Measurements from ENCODE around the gene JAK2.
A peak's percentile ranks its signal among the peaks of the same experiment; 100 is the strongest.
"Not testable (repeated sequence)": the region's sequence is repeated elsewhere in the genome, so short reads cannot be mapped to it uniquely, and the experiment has no call there.

The JAK2 gene

DNA sequence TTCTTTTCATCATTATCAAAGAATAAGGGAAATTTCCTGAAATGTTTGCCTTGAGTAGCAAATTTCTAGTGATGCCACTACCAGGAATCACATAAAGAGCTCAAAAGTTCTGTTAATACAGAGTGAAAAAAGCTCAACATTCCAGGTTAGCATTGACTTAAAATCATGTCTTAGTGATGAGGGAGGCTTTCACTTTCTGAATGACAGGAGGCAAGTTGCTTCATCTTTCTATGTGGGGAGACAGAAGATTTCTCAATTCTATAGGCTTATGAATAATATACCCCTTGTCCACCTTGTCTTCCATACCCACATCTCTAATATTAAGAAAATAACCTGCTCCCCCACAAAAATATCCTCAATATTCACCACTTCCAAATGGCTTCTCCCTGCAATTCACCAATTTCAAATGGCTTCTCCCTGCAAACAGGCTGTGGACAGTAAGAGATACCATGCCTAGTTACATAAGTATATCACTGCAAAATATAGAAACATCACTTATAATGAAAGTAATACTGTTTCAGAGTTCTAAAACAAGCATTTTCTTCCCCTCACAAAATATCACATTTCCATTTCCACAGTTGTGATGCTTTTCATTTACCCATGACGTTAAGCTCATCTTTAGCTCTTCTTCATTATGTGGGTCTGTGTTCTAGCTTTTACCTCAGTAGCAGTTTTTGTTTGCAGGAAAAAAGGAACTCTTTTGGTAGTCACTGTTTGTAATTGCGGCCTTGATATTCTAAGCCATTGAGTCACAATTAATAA lies 2.2 kb upstream of the JAK2 start:
- DNase-seq, result no peak

DNA sequence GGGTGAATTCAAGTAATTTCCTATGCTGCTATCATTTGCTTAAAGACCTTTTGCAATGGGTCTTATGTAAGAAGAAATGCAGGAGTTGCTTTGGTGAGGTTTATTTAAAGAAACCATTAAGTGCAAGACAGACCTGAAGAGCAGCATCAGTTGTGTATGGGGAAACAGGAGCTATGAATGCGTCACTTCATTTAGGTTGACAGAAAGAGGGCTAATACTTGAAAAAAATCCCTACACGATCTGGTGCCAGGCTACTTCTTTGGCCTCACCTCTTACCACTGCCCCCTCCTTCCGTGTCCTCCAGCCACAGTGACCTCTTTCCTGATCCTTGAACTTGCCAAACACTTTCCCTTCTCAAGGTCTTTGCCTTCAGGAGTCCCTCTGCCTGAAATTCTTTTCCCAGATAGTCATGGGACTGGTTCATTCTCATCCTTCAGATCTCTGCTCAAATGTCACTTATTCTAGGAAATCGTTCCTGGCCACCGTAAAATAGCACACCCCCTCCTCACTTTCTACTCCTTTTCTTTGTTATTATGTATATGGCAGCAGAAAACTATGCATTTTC lies 1.4 kb upstream of the JAK2 start:
- DNase-seq, result no peak

DNA sequence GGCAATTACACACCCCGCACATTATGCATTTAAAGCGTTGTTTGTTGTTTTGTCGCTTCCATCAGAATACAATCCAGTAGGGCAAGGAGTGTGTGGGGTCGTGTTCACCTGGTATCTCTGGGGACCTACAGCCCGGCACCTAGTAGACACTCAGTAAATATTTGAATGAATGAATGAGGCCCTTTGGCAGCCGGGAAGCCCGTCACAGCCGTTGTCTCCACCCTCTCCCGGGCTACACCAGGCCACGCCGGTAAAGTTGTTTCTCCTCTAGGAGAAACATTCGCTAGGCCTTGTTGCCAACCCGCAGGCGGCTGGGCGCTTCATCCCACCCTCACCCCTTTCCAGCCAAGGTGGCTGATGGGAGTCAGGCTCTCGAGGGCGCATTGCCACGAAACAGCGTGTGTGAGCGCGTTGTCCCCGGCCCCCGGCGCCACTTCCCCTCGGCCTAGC lies 876 bp upstream of the JAK2 start:
- DNase-seq, result peak; percentile 51

DNA sequence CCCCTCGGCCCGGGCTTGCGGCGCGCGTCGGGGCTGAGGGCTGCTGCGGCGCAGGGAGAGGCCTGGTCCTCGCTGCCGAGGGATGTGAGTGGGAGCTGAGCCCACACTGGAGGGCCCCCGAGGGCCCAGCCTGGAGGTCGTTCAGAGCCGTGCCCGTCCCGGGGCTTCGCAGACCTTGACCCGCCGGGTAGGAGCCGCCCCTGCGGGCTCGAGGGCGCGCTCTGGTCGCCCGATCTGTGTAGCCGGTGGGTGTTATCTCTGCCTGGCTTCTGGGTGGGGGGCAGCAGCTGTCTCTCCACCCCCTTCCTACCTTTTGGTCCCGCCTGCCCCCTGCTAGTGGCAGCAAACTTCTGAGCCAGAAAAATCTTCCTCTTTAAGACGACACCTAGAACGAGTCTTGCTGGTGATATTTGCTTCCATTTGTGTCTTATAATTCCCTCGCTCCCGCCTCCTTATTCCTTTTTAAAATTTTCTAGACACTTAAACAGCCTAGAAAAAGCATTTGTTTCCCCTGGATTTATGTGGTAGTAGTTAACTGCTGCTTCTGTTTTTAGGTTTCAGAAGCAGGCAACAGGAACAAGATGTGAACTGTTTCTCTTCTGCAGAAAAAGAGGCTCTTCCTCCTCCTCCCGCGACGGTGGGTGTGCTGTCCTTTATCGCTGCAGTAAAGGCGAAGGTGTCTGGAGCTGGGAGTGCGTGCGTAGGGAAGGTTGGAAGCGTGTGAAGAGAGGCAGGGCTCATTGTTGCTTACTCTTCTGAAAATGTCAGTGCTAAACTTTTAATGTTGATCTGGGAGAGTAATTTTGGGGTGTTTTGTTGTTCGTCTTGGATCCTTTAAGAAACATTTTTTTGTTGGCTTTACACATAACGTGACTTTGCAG lies 554 bp downstream of the JAK2 start:
- peak; percentile 47 for DNase-seq

DNA sequence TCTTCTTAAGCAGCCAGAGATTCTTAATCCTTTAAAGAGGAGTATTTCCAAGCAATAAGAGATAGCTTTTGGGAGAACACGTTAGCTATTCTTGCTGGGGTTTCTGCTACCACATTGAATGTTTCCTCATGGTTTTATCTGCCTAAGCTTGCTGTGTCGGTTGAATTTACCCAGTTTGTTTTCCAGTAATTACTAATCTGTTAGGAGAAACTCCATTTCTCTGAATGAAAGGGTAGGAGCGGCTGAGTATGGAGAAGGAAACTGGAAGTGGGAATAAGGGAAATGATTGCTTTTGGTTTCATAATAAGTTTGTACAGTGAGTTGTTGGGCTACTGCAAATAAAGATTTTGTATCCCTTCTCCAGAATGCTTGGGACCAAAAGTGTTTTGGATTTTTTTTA lies 1.2 kb downstream of the JAK2 start:
- DNase-seq, result no peak

DNA sequence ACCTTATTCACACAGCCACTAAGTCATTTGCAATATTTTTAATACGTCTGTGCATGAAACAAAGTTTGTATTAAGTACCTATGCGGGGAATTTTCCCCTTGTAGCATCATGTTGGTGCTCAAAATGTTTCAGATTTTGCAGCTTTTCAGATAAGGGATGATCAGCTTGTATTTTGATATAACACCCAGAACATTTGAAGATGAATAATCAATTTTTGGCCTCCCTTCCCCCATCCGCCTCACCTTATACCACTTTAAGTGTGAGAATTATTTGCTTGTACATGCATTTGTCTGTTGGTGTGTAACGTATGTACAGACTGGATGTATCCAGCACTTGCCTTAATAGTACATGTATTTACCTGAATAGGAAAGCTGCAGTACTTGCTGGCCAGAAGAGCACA lies 1.7 kb downstream of the JAK2 start:
- DNase-seq, result no peak

DNA sequence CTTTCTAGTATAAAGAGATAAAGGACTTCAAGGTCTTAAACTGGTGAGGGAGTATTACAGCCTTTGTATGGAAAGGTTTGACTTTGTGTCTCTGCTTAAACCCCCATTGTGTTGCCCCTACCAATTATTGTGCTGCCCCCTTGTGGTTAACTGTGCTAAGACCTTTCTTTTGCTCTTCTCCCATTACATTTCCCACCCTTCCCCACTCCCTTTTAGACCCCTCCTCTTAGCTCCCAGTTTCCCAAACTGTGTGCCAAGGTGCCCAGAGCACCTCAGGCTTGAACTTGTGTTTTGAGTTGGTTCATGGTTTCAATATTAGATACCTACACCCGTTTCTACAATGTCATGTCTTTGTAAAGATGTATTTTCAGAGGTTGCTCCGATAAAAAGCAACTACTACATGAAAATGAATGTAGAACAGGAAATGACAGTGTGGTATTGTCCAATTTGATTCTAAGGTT lies 2.9 kb downstream of the JAK2 start:
- peak; percentile 50 for DNase-seq

DNA sequence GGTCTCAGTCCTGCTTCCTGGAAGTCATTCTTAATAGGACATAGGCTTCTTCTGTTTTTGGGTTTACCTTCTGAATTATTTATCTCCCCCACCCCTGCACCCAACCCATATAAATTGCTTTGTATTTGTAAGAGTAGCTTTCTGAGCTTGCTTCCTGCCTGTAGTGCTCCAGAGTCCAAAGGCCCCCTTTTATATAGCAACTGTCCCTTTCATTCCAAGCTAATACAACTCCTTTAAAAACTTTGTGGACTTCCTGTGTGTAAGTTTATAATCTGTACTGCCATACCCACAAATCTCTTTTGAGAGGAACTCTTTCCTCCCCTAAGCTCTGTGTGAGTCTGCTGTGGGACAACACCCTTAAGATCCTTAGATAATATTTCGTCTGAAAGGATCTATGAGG lies 7.8 kb downstream of the JAK2 start:
- DNase-seq, result no peak

DNA sequence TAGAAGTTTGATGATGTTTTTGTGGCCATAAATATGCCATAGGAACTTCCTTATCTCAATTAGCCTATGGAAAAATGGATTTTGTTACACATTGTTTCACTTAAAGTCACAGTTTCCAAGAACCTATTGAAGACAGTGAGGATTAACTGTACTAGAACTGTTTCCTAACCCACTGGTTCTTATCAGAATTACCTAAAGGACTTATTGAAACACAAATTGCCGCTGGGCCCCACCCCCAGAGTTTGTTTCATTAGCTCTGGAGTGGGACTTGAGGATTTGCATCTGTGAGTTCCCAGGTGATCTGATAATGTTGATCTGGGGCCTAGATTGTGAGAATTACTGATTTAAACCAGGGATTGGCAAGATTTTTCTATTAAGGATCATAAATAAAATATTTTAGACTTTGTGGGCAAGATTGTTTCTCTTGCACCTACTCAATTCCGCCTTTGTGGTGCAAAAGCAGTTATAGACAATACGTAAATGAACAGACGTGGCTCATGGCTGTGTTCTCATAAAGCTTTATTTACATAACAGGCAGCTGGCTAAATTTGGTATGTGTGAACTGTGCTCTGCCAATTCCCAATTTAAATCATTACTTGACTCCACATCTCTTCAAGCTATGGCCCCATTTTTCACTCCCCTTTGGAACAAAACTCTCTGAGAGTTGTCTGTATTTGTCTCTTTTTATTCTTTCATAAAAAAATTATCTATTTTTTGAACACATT lies 9.3 kb downstream of the JAK2 start:
- DNase-seq, result peak; percentile 88

DNA sequence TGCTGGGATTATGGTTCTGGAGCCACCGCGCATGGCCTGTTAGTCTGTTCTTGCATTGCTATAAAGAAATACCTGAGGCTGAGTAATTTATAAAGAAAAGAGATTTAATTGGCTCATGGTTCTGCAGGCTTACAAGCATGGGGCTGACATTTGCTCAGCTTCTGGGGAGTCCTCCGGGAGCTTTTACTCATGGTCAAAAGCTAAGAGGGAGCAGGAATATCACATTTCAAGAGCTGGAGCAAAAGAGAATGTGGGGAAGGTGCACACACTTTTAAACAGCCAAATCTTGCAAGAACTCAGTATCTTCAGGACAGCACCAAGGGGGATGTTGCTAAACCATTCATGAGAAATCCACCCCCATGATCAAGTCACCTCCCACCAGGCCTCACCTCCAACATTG lies 12.1 kb downstream of the JAK2 start:
- no peak for DNase-seq

DNA sequence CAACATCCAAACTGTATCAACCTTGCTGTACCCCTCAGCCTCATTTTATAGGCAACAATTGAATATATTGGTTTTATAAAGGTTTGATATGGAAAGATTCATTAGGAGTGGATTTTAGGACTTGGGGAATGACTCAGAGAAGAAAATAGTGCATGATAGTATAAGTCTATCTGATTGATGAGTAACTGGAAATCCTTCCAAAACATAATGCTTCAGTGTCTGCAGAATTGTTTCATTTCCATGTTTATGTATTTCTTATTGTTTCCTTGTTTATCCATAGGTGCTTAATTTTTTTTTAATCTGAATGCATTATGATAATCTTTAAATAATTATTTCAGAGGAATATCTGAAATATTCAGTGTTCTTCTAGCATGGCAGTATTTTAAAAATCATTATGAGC lies 12.6 kb downstream of the JAK2 start:
- DNase-seq, result no peak

DNA sequence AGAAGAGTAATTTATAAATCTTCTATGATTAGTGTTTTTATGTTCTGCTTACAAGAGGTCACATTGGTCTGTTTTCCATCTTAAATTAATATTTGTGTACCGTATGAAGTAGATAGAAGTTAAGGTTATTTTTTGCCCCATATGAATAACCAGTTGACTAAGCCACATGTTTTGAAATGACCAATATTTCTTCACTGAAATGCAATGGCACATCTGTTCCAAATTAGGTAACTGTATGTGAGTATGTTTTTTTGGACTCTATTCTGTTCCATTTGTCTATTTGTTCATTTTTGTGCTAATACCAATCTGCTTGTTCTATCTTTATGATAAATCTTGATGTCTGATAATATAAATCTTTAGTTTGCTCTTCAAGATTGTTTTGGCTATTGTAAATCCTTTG lies 17.7 kb downstream of the JAK2 start:
- DNase-seq, result no peak

DNA sequence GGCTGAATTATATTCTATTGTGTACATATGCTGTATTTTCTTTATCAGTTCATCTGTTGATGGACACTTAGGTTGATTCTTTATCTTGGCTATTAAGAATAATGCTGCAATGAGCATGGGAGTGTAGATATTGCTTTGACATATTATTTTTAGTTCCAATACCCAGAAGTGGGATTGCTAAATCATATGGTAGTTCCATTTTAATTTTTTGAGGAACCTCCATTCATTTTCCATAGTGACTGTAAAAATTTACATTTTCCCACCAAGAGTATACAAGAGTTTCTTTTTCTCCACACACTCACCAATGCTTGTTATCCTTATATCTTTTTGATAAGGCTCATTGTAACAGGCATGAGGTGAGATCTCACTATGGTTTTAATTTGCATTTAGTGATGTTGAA lies 19.4 kb downstream of the JAK2 start:
- no peak for DNase-seq

DNA sequence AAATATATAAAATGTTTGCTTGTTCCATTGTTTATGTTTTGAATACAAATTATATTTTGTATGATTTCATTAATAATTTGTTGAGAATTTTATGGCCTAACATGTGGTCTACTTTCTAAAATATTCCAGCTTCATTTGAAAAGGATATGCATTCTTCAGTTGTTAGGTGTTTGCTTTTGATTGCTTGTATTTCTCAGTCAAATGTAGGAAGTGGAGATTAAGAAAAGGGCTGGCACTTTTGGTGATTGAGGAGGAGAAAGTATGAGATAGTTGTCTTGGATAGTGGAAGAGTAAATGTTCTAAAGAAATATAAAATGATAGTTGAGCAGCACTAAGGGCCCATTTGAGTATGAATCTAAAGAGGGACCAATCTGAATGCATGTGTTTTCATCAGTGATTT lies 23.1 kb downstream of the JAK2 start:
- no peak for DNase-seq

DNA sequence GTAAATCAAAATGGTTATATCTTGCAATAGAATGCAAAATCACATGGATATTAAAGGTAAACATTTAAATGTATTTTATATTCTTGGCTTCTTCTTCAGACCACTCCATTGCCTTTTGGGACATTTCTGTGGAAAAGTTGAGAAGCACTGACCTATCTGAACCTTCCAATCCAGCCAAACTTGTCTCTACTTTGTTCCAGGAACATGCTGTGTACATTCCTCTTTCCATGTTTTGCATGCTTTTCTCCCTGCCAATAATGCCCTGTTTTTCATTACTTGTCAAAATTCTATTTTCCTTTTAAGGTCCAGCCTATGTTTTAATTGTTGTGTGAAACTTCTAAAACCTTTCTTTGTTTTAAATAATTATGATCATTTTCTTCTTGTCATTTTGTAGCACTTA lies 28.3 kb downstream of the JAK2 start:
- DNase-seq, result no peak

DNA sequence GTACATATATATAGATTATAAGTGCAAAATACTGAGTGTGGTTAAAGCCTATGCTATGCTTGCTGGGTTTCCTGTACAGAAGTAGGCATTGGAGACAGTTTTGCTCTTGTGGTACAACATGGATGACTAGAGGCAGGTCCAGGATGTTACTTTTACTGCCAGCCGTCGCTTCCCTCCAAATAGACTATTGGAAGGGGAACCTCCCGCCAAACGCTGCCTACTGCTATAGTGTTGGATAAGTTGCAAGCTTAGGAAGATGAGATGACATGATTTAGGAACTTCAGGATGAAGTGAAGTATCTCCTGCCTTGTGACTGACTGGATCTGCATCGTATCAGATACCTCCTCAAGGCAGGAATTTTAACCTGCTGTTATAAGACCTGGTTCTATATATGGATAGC lies 30.9 kb downstream of the JAK2 start:
- no peak for DNase-seq

DNA sequence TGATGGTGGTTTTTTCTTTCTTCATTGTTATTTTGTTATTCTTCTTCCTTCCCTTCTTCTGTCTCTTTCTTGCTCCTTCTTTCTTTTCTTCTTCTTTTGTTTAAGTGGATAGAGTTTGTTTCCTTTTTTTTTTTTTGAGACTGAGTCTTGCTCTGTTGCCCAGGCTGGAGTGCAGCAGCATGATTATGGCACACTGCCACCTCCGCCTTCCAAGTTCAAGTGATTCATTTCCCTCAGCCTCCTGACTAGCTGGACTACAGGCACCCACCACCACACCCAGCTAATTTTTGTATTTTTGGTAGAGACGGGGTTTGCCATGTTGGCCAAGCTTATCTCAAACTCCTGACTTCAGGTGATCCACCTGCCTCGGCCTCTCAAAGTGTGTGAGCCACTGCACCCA lies 40.3 kb downstream of the JAK2 start:
- no peak for DNase-seq

DNA sequence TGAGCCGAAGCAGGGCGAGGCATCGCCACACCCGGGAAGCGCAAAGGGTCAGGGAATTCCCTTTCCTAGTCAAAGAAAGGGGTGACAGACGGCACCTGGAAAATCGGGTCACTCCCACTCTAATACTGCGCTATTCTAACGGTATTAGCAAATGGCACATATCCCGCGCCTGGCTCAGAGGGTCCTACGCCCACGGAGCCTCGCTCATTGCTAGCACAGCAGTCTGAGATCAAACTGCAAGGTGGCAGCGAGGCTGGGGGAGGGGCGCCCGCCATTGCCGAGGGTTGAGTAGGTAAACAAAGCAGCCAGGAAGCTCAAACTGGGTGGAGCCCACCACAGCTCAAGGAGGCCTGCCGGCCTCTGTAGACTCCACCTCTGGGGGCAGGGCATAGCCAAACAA lies 46.9 kb downstream of the JAK2 start:
- not testable (repeated sequence) for DNase-seq

DNA sequence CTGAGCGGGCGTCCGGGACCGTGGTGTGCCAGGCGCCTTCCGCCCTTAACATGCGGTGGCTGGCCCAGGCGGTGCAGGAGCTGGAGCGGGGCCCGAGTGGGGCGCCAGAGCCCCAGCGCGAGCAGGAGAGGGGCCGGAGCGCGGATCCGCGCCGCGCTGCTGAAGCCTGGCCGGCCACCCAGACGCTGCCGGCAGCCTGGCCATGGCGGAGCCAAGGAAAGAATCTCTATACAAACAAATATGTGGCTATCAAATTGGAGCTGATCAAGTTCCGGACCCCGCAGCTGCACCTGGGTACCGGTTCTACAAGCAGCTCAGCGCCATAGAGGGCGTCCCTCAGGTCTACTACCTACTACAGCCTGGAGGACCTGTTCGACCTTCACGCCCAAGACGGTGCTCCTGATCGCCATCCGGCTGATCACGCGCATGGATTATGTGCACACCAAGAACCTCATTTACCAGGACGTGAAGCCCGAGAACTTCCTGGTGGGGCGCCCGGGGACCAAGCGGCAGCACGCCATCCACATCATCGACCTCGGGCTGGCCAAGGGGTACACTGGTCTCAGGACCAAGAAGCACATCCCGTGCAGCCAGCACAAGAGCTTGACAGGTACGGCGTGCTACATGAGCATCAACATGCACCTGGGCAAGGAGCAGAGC lies 55.8 kb downstream of the JAK2 start:
- no peak for DNase-seq

DNA sequence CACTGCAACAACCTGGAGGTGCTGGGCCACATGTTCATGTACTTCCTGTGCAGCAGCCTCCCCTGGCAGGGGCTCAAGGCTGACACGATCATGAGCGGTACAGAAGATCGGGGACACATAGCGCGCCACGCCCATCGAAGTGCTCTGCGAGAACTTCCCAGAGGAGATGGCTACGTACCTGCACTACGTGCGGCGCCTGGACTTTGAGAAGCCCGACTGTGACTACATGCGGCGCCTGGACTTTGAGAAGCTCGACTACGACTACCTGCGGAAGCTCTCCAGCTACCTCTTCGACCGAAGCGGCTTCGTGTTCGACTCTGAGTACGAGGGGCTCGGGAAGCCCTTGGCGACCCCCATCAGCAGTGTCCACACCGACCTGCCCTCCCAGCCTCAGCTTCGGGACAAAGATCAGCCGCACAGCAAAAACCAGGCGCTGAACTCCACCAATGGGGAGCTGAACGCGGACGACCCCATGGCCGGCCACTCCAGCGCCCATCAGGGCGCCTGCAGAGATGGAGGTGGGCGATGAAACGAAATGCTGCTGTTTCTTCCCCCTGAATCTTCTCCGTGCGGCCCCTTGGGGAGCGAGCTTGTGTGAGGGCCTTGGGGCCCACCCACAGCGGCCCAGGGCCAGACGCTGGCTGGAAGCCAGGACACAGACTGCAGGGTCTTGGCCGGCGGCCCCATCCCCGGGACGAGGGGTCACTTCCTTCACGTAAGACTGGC lies 56.5 kb downstream of the JAK2 start:
- no peak for DNase-seq

DNA sequence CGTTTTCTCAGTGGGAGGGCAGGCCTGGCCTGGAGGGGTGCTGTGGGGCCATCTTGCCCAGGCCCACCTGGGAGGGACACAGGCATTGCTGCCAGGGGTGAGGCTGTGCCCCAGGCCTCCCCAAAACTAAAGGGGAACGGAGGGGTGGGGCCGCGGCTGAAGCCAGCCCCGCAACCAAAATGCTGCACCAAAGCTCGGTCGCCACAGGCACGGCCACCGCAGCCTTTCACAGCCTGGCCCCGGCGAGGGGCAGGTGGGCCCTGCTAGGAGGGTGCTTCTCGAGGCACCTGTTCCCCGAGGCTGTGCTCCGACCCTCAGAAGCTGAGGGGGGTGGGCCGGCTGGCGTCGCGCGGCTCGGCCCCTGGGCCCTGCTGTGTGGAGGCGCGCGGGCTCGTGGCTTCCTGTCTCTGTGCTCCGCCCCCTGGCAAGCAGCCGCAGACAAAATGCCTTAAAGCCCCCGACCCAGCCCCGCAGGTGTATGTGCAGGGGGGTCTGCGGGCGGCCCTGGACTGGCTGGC lies 57.6 kb downstream of the JAK2 start:
- DNase-seq, result no peak

DNA sequence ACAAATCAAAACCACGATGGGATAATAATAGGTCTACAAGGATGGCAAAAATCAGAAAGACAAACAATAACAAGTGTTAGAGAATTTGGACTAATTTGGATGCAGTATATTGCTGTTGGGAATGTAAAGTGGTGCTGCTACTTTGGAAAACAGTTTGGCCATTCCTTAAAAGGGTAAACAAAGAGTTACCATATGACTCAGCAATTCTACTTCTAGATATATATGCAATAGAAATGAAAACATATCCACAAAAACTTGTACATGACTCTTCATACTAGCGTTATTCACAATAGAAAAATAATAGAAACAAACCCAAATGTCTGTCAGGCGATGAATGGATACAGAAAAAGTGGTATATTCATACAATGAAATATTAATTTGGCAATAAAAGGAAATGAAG lies 58.3 kb downstream of the JAK2 start:
- no peak for DNase-seq
